Mucosa of descending colon (tissue), 3 donors: Measurements from ENCODE around the gene MAP7D2. TPM values are rescaled to one million over a fixed set of nuclear protein-coding genes. Genes with fewer than 3 reads are reported as not detected.

ENCODE experiments used
- ATAC-seq: fragments of 200-7000 bp; cut with Tn5 transposase; one replicate; pipeline ENCODE4 v1.9.1; 2020; ENCODE audit warnings: mild to moderate bottlenecking, moderate library complexity
- DNase-seq, 3 donors: peaks; one replicate each; pipeline ENCODE4 v3.0.0-alpha.2; 2020
- H3K36me3 ChIP-seq: fragments of 200-600 bp; one replicate; pipeline ENCODE4 v1.8.0; 2021; ENCODE audit warnings: low read depth, mild to moderate bottlenecking
- H3K4me1 ChIP-seq: fragments of 200-600 bp; one replicate; pipeline ENCODE4 v1.8.0; 2021; ENCODE audit warnings: low read depth, mild to moderate bottlenecking
- H3K4me3 ChIP-seq: fragments of 200-600 bp; one replicate; pipeline ENCODE4 v1.8.0; 2021; ENCODE audit warnings: mild to moderate bottlenecking
- H3K9me3 ChIP-seq: fragments of 200-600 bp; one replicate; pipeline ENCODE4 v1.8.0; 2021; ENCODE audit warnings: mild to moderate bottlenecking
- CTCF ChIP-seq: fragments of 200-600 bp; IDR thresholded peaks from one replicate; pipeline ENCODE4 v1.8.0; 2022; ENCODE audit warnings: antibody characterized with exemption, mild to moderate bottlenecking
- intact Hi-C, 2 donors: fragments of 100-400 bp; cut with DNase I in 1 of 2; cut with micrococcal nuclease in 1 of 2; formaldehyde crosslinking; loops; one replicate each; pipeline versions ENCODE4 v1.11.0 to v1.11.1; 2022; cut with DNase I, micrococcal nuclease
- total RNA-seq, 3 donors: library from RNA; stranded (reverse); fragmentation: NEBNext Ultra II Directional in 2 of 3; extraction: Animal tissue kit (Norgen Biotek cat#: 25700) in 2 of 3; gene quantifications; one replicate each; pipeline versions ENCODE4 v1.2.1 to v1.2.4, GENCODE V29; 2021 to 2023
- donor health status: DM: no; HTN: no; CAD: no; lungs with moderate emphysema.
- donor health status: DM: no; HTN: no; CAD: no.
- donor health status: DM: no; HTN: yes; CAD: no.

Gene MAP7D2
- total RNA-seq, 3 donors from 2014 or later = 1.2 to 1.7 (median 1.5) TPM

GRCh38 chrX:20001588-20001987 lies 115.1 kb downstream of the MAP7D2 start:
- Histone ChIP-seq H3K4me1 (no peaks in the 10 kb centered on the region), H3K4me3 (no peak overlapping the region), H3K9me3 (no peaks in the 10 kb centered on the region), H3K36me3 (no peaks in the 10 kb centered on the region)
- TF ChIP-seq CTCF = no peak
- intact Hi-C loops = no loop called here
- ATAC-seq (no peak), DNase-seq (no peak)

- no peaks in the 10 kb centered on the region for H3K36me3 ChIP-seq
- no peak for TF ChIP-seq CTCF
- DNase-seq (no peak), ATAC-seq (no peak)
- H3K9me3 ChIP-seq = no peaks in the 10 kb centered on the region
- H3K4me1 ChIP-seq = no peaks in the 10 kb centered on the region
- H3K4me3 ChIP-seq = no peak overlapping the region
- intact Hi-C loops = loop anchor here in 1 of 2 donors (5.0 kb wide), 1 partner anchor 84 kb away; no protein-coding TSS in a partner anchor
Measured at GRCh38 chrX:19991350-19991718, 125.4 kb downstream of the MAP7D2 start.

- peak; percentile 67 for TF ChIP-seq CTCF
- ATAC-seq = peak; percentile 99
- no peaks in the 10 kb centered on the region for H3K9me3 ChIP-seq
- peak within 1 kb of the TSS; percentile 50 for H3K4me3 ChIP-seq
- no peaks in the 10 kb centered on the region for H3K36me3 ChIP-seq
- peak; percentile 88 to 93 (median 92) for DNase-seq
- no peaks in the 10 kb centered on the region for H3K4me1 ChIP-seq
- intact Hi-C loops = loop anchor here in 1 of 2 donors (5.0 kb wide), 1 partner anchor 83 kb away; no protein-coding TSS in a partner anchor
Measured at GRCh38 chrX:19990556-19991349, 126.0 kb downstream of the MAP7D2 start, which contains the start of gene BCLAF3. TSS of gene BCLAF3 (minus strand) at chrX:19991061. CDS start at chrX:19970264, 20,797 bp downstream.

- ATAC-seq (peak; percentile 19), DNase-seq (peak in 1 of 3 donors; percentile 27)
- Histone ChIP-seq H3K4me3 (peak overlapping the region; percentile 50), H3K9me3 (no peaks in the 10 kb centered on the region), H3K36me3 (no peaks in the 10 kb centered on the region), H3K4me1 (no peaks in the 10 kb centered on the region)
- no peak for TF ChIP-seq CTCF
- intact Hi-C loops = loop anchor here in 1 of 2 donors (5.0 kb wide), 1 partner anchor 83 kb away; no protein-coding TSS in a partner anchor
Measured at GRCh38 chrX:19990151-19990555, 126.6 kb downstream of the MAP7D2 start.

GRCh38 chrX:19987856-19988255 lies 128.9 kb downstream of the MAP7D2 start:
- H3K4me1 ChIP-seq = no peaks in the 10 kb centered on the region
- H3K4me3 ChIP-seq = no peak overlapping the region
- TF ChIP-seq CTCF = no peak
- intact Hi-C loops = no loop called here
- H3K9me3 ChIP-seq = no peaks in the 10 kb centered on the region
- H3K36me3 ChIP-seq = no peaks in the 10 kb centered on the region
- DNase-seq = no peak
- no peak for ATAC-seq
